ENCODE measurements around the gene GABBR2. TPM values are rescaled to one million over a fixed set of nuclear protein-coding genes. Genes with fewer than 3 reads are reported as not detected.

The GABBR2 gene
- total RNA-seq, 1 donor from 2014 or later, result 116 TPM

DNA sequence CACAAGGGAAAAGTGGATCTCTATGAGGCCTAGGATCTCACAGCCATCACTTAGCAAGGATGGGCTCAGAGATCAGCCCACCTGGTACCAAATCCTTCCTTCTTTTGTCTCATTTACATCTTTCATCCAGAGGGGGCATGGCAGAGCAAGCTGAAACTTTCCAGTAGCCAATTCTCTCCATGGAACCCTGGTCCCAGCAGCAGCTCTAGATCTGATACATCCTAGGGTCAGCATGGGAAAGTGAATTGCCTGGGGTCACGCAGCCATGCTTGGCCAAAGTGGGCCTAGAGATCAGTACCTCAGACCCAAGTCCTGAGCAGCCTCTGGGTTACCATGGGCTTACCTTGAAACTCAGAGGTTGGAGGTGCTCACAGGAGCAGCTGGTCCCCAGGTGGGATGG is 170.5 kb downstream of the GABBR2 start:
- H3K4me3 Mint-ChIP-seq (ENCODE audit: unreplicated experiment), result no peak overlapping the region
- TF ChIP-seq, protein P1, sequence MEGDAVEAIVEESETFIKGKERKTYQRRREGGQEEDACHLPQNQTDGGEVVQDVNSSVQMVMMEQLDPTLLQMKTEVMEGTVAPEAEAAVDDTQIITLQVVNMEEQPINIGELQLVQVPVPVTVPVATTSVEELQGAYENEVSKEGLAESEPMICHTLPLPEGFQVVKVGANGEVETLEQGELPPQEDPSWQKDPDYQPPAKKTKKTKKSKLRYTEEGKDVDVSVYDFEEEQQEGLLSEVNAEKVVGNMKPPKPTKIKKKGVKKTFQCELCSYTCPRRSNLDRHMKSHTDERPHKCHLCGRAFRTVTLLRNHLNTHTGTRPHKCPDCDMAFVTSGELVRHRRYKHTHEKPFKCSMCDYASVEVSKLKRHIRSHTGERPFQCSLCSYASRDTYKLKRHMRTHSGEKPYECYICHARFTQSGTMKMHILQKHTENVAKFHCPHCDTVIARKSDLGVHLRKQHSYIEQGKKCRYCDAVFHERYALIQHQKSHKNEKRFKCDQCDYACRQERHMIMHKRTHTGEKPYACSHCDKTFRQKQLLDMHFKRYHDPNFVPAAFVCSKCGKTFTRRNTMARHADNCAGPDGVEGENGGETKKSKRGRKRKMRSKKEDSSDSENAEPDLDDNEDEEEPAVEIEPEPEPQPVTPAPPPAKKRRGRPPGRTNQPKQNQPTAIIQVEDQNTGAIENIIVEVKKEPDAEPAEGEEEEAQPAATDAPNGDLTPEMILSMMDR (IDR thresholded peaks at IDR 0.05; ENCODE audit: partially characterized antibody, unreplicated experiment), result no peak
- peaks cover 11% of the 10 kb centered on the region for H3K27me3 Mint-ChIP-seq (ENCODE audit: unreplicated experiment)
- peaks cover 6% of the 10 kb centered on the region for H3K4me1 Mint-ChIP-seq (ENCODE audit: low read depth, unreplicated experiment)
- peaks cover 4% of the 10 kb centered on the region for H3K36me3 Mint-ChIP-seq (ENCODE audit: unreplicated experiment)
- no peak overlapping the region for H3K27ac Mint-ChIP-seq (ENCODE audit: unreplicated experiment)
- DNase-seq, result no peak
- H3K9me3 Mint-ChIP-seq (ENCODE audit: unreplicated experiment), result peaks cover 6% of the 10 kb centered on the region

DNA sequence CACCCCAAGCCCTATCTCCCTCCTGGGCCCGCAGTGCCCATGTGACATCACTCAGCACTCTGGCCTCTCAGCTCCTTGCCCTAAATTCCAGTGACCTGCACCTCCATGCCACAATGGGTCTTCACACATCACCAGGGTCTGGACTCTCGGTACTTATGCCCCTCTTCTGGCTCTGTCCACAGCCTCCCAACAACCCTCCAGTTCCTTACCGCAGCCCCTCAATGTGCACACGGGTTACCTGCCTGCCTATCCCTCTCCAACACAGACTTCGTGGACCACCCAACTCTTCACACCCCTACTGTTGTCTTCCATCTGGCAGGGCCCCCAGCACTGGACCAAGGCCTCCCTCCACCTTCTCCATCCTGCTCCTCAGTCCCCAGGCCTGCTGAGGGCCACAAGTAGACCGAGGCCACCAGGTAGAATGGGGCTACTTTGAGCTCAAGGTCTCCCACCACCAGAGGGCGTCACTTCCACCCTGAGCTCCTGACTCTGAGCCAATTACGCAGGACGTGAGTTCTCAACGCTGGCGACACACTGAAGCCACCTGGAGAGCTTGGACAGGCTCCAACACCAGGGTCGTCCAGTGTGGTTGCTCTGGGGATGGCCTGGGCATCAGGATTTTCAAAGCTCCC is 172.1 kb downstream of the GABBR2 start:
- H3K4me3 Mint-ChIP-seq (ENCODE audit: unreplicated experiment), result no peak overlapping the region
- peaks cover 9% of the 10 kb centered on the region for H3K27me3 Mint-ChIP-seq (ENCODE audit: unreplicated experiment)
- H3K4me1 Mint-ChIP-seq (ENCODE audit: low read depth, unreplicated experiment), result peaks cover 6% of the 10 kb centered on the region
- no peak overlapping the region for H3K27ac Mint-ChIP-seq (ENCODE audit: unreplicated experiment)
- peaks cover 6% of the 10 kb centered on the region for H3K9me3 Mint-ChIP-seq (ENCODE audit: unreplicated experiment)
- DNase-seq, result no peak
- TF ChIP-seq, protein P1 (IDR thresholded peaks at IDR 0.05; ENCODE audit: partially characterized antibody, unreplicated experiment), result peak; percentile 48
- H3K36me3 Mint-ChIP-seq (ENCODE audit: unreplicated experiment), result peaks cover 4% of the 10 kb centered on the region

DNA sequence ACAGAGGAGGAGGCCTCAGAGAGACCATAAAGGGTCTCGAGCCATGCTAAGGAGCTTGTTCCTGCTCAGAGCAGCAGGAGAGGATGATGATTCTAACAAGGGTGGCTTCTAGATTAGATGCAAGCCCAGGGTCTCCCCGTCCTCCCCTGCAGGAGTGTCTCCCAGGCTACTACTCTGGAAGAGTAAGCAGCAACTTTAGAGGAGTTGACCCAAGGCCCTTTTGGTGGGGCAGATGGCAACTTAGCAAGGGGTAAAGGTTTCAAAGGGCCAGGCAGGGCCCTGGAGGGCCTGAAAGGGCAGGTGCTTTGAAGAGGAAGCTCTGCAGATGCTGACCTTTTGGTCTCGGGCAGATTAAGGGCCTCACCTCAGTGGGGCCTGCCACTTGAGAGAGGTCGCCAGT is 174.9 kb downstream of the GABBR2 start:
- Mint-ChIP-seq H3K4me3 (ENCODE audit: unreplicated experiment) (no peak overlapping the region), H3K27me3 (ENCODE audit: unreplicated experiment) (peaks cover 7% of the 10 kb centered on the region), H3K4me1 (ENCODE audit: low read depth, unreplicated experiment) (peaks cover 11% of the 10 kb centered on the region), H3K36me3 (ENCODE audit: unreplicated experiment) (peaks cover 4% of the 10 kb centered on the region), H3K27ac (ENCODE audit: unreplicated experiment) (no peak overlapping the region), H3K9me3 (ENCODE audit: unreplicated experiment) (peaks cover 8% of the 10 kb centered on the region)
- TF ChIP-seq, protein P1 (IDR thresholded peaks at IDR 0.05; ENCODE audit: partially characterized antibody, unreplicated experiment), result no peak
- no peak for DNase-seq

DNA sequence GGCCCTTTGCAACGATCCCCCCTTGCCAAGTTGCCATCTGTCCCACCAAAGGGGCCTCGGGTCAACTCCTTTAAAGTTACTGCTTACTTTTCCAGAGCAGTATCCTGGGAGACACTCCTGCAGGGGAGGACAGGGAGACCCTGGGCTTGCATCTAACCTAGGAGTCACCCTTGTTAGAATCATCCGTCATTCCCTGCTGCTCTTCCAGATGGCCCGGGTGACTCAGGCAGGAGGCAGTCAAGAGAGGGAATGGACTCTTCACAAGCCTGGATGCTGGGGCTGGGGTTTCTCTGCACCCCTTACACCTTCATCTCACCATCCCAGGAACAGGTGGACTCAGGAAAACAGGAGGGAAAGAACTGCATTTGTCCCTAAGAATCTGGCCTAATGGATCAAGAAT is 175.6 kb downstream of the GABBR2 start:
- DNase-seq, result no peak
- Mint-ChIP-seq H3K36me3 (ENCODE audit: unreplicated experiment) (peaks cover 4% of the 10 kb centered on the region), H3K4me1 (ENCODE audit: low read depth, unreplicated experiment) (peaks cover 11% of the 10 kb centered on the region), H3K27ac (ENCODE audit: unreplicated experiment) (peak overlapping the region; percentile 53), H3K9me3 (ENCODE audit: unreplicated experiment) (peaks cover 8% of the 10 kb centered on the region), H3K4me3 (ENCODE audit: unreplicated experiment) (no peak overlapping the region), H3K27me3 (ENCODE audit: unreplicated experiment) (peaks cover 6% of the 10 kb centered on the region)
- TF ChIP-seq, protein P1 (IDR thresholded peaks at IDR 0.05; ENCODE audit: partially characterized antibody, unreplicated experiment), result no peak

DNA sequence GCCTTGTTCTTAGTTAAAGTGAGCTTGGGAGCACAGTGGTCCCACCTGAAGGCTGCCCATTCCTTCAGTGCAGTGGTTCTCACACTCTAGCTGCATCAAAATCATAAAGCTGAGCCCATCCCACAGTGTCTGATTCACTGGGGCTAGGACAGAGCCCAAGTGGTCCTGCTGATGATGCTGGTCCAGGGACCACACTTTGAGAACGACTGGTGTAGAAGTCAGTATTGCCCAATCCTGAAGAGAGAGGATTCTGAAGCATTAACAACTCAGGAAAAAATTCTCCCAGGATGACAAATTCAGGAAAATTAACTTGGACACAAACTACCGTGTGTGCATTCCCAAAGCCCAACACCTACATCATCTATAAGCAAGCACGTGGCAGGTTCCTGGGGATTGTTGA is 176.2 kb downstream of the GABBR2 start:
- Mint-ChIP-seq H3K4me3 (ENCODE audit: unreplicated experiment) (no peak overlapping the region), H3K36me3 (ENCODE audit: unreplicated experiment) (peaks cover 4% of the 10 kb centered on the region)

More for the DNA sequence above, 176.2 kb downstream of the GABBR2 start:
- Mint-ChIP-seq H3K9me3 (ENCODE audit: unreplicated experiment) (peaks cover 8% of the 10 kb centered on the region), H3K4me1 (ENCODE audit: low read depth, unreplicated experiment) (peaks cover 11% of the 10 kb centered on the region), H3K27me3 (ENCODE audit: unreplicated experiment) (peaks cover 6% of the 10 kb centered on the region), H3K27ac (ENCODE audit: unreplicated experiment) (no peak overlapping the region)
- TF ChIP-seq, protein P1 (IDR thresholded peaks at IDR 0.05; ENCODE audit: partially characterized antibody, unreplicated experiment), result no peak
- DNase-seq, result no peak
